RPMI8226 (cell line): ENCODE results near the gene PCMT1.
A peak's percentile ranks its signal among the peaks of the same experiment; 100 is the strongest.
"Not testable (repeated sequence)": the region's sequence is repeated elsewhere in the genome, so short reads cannot be mapped to it uniquely, and the experiment has no call there.

Experiments used
- DNase-seq: peaks from one replicate; pipeline ENCODE4 v3.0.0-alpha.2; 2015

Gene PCMT1

GRCh38 chr6:149751239-149751638, 1.7 kb downstream of the PCMT1 start:
- DNase-seq = no peak

DNA sequence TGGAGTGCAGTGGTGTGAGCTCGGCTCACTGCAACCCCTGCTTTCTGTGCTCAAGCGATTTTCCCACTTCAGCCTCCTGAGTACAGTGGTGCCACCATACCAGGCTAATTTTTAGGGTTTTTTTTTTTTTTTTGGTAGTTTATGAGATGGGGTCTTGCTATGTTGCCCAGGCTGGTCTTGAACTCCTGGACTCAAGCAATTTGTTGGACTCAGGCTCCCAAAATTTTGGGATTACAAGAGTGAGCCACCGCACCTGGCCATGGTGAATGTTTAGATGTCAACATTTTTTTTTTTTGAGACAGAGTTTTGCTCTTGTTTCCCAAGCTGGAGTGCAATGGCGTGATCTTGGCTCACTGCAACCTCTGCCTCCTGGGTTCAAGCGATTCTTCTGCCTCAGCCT, 2.4 kb downstream of the PCMT1 start:
- DNase-seq = not testable (repeated sequence)

- DNase-seq = no peak
Measured at GRCh38 chr6:149752600-149753373, 3.2 kb downstream of the PCMT1 start.

DNA sequence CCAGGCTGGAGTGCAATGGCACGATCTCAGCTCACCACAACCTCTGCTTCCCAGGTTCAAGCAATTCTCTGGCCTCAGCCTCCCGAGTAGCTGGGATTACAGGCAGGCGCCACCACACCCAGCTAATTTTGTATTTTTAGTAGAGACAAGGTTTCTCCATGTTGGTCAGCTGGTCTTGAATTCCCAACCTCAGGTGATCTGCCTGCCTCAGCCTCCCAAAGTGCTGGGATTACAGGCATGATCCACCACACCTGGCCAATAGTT, 3.8 kb downstream of the PCMT1 start:
- DNase-seq = not testable (repeated sequence)

GRCh38 chr6:149754548-149754947, 5.0 kb downstream of the PCMT1 start:
- DNase-seq = no peak

GRCh38 chr6:149755300-149756260, 6.0 kb downstream of the PCMT1 start:
- no peak for DNase-seq

DNA sequence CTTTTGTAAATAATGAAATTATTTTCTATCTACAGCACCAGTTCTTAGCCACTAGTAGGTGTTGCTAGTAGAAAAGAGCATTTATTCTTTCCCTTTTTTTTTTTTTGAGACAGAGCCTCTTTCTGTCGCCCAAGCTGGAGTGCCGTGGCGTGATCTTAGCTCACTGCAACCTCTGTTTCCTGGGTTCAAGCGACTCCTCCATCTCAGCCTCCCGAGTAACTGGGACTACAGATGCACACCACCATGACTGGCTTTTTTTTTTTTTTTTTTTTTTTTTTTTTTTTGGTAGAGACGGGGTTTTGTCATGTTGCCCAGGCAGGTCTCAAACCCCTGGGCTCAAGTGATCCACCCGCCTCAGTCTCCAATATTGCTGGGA, 6.7 kb downstream of the PCMT1 start:
- no peak for DNase-seq

DNA sequence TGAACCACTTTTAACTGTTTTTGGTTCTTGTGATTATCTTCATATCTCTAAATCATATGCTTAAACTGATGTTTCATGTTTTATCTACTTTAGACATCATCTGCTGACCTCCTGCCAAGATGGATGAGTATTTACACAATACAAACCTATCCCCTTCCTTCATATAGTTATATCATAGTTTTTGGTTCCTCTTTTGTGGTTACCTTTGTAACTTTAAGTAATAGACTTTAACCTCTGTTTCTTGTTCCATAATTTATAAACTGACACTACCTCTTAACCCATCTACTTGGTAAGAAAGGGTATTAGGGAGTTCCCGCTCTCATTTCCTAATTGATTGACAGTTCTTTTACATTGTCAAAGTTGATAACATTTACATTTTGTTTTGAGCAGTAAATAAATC, 11.9 kb downstream of the PCMT1 start:
- peak; percentile 10 for DNase-seq

DNA sequence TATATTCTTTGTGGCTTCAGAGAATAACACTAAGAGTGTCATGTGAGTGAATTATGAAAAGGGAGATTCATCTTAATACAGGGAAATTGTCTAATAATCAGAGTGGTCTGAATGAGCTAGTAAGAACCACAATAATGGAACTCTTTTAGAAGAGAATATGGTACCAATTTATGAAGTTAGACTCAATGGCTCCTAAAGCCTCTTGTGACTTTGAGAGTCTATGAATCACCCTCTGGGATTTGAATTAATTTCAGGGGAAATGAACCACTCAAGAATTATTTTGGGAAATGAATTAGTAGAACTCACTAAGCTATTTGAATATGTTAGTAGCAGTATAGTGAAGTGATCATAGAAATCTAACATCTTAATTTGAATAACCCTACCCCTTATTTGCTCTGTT, 14.3 kb downstream of the PCMT1 start:
- no peak for DNase-seq

DNA sequence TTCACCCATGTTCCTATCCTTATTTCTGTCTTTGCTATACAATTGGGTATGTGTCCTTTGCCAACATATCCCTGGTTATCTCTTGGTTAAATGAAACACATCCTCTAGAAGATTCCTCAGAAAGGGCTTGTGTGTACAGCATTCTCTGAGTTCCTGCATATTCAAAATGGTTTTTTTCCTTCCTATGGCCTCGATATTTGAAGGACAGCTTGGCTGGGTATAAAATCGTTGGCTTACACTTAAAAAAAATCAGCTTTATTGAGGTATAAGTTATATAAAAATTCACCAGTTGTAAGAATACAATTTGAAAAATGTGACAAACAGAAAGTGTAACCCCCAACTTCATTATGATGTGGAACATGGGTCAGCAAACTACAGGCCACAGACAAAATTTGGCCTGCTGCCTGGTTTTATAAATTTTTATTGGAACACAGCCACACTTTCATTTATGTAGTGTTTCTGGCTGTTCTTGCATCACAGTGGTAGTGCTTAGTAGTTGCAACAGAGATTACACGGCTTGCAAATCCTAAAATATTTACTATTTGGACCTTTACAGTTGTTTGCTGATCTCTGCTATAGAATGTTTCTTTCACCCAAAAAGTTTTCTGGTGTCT, 16.7 kb downstream of the PCMT1 start:
- DNase-seq = peak; percentile 76

DNA sequence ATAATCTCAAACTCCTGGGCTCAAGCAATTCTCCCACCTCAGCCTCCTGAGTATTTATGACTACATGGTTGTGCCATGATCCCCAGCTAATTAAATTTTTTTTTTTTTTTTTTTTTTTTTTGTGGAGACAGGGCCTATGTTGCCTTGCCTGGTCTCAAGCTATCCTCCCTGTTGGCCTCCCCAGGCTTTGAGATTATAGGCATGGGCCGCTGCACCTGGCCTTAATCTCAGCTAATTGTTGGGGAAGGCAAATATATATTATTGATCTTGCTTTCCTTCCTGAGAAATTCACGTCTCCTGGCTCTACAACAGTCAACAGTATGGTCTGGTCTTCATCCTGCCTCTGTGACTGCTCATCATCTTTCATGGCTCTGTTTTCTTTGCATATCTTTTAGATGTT, 20.1 kb downstream of the PCMT1 start:
- no peak for DNase-seq

GRCh38 chr6:149771185-149771584, 21.6 kb downstream of the PCMT1 start:
- no peak for DNase-seq

DNA sequence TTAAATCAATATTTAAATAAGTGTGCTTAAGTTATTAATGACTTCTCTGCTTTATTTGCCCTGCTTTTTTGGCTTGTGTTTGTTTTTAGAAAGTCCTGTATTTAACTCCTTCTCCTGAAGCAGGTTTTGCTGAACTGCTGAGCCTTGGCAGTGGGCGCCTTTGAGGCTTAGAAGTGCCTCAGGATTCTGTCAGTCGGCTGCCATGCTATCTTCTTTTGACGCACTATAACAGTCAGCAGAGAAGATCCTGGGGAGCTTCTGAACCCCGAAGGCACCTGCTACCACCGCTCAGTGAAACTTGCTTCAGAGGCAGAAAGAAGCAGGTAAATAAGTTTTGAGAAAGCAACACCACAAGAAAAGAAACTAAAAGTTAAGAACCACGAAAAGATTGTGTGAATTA, 22.4 kb downstream of the PCMT1 start:
- no peak for DNase-seq

GRCh38 chr6:149777624-149778023, 28.1 kb downstream of the PCMT1 start:
- no peak for DNase-seq

DNA sequence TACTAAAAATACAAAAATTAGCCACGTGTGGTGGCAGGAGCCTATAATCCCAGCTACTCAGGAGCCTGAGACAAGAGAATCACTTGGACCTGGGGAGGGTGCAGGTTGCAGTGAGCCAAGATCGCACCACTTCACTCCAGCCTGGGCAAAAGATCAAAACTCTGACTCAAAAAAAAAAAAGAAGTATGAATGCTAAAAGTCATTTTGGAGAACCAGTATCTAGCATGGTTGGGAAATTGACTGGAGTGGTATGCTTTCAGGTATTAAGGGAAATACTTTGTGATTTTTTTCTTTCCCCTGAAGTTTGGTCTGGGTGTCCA, 30.1 kb downstream of the PCMT1 start:
- no peak for DNase-seq

DNA sequence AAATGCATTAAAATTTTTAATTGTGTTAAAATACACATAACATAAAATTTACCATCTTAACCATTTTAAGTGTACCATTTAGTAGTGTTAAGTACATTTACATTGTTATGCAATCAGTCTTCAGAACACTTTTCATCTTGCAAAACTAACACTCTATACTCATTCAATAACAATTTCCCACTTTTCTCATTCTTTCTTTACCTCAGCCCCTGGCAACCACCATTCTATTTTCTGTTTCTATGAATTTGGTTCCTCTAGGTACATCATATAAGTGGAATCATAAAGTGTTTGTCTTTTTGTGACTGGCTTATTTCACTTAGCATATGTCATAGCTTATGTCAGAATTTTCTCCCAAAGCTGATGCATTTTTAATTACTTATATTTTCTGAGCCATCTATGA, 32.2 kb downstream of the PCMT1 start:
- DNase-seq = no peak

DNA sequence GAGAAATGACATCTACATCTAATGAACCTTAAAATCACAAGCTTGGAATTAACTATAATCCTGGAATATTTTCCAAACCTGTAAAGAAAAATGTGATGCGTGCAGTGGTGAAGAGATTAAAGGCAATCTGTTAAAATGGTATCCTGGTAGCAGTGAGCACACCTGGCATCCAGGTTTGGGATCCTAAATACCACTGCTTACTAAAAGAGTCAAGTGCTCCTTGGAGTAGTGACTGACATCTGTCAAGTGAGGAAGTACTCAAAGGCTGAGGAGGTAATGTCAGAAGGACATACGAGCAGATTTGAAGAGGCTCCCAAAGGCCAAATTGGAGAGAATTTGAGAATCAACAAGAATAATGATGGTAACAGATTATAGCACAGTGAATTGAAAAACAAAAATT, 32.8 kb downstream of the PCMT1 start:
- DNase-seq = no peak

DNA sequence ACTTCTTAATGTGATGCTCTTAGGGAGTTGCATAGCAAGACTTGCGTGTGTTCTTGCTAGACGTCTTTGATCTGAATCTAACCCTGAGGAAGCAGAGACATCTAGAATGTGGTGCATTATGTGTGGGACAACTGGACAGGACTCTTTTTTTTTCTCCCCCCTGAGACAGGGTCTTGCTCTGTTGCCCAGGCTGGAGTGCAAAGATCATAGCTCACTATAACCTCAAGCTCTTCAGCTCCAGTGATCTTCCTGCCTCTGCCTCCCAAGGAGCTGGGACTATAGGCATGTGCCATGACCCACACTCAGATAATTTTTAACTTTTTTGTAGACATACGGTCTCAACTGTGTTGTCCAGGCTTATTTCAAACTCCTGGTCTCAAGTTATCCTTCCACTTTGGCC, 34.0 kb downstream of the PCMT1 start:
- no peak for DNase-seq

DNA sequence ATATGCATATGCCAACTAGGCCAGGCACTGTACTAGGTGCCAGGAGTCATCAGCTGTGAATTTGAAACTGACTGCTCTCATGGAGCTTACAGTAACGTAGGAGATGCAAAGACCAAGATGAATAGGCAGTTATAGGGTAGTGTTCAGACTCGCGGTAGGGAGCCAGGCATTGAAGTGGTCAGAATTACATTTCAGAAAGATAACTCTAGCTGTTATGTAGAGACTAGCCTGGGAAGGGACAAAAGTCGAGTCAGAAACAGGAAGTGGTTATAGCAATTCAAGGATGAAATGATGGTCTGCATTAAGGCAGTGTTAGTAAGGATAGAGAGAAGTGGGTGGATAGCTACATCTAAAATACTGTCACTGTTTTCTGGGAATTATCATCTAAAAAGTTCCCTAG, 56.6 kb downstream of the PCMT1 start:
- DNase-seq = no peak

GRCh38 chr6:149809798-149810197, 60.3 kb downstream of the PCMT1 start:
- no peak for DNase-seq

GRCh38 chr6:149813351-149813750, 63.8 kb downstream of the PCMT1 start:
- no peak for DNase-seq

GRCh38 chr6:149815788-149816187, 66.2 kb downstream of the PCMT1 start:
- DNase-seq = no peak

DNA sequence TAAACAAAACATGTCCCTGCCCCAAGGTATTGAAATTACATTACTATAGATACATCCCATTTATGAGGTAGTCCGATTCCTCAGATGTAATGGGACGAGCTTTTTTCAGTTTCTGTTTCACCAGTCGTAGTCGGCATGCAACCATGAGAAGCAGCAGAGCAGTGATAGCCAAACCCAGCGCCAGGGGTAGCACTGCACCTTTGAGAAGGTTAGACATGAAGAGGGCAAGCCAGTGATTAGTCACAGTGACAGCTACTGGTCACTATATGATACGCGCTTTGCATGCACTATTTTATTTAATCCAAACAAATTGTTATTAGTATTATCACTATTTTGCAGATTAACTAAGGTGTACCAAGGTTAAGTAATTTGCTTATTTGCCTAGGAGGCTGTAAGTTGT, 71.0 kb downstream of the PCMT1 start:
- DNase-seq = peak; percentile 82

- DNase-seq = no peak
Measured at GRCh38 chr6:149821492-149821891, 72.0 kb downstream of the PCMT1 start.
